Activated naive CD4-positive, alpha-beta T cell treated with anti-CD3 and anti-CD28 coated beads for 36 hours (primary cell): ENCODE results near the gene ASB5. TPM values are rescaled to one million over a fixed set of nuclear protein-coding genes. Genes with fewer than 3 reads are reported as not detected.

Experiments
- CTCF ChIA-PET: fragments of 350-600 bp; sonication (Branson Sonifier 250); formaldehyde crosslinking; loops from one replicate; lab custom pipeline; 2021; ENCODE audit warnings: antibody characterized with exemption; lab: Charles Lee
- DNase-seq: peaks from one replicate; pipeline ENCODE4 v3.0.0-alpha.2; 2020
- H3K27ac Mint-ChIP-seq: one replicate; pipeline ENCODE4 v1.8.0; 2021; ENCODE audit warnings: mild to moderate bottlenecking, mixed read lengths
- H3K27me3 Mint-ChIP-seq: one replicate; pipeline ENCODE4 v1.8.0; 2021; ENCODE audit warnings: low read depth, mixed read lengths
- H3K36me3 Mint-ChIP-seq: one replicate; pipeline ENCODE4 v1.8.0; 2021; ENCODE audit warnings: low read depth, mixed read lengths
- H3K4me1 Mint-ChIP-seq: one replicate; pipeline ENCODE4 v1.8.0; 2021; ENCODE audit warnings: low read depth, mixed read lengths
- H3K4me3 Mint-ChIP-seq: one replicate; pipeline ENCODE4 v1.8.0; 2021; ENCODE audit warnings: mild to moderate bottlenecking, moderate library complexity, mixed read lengths
- H3K9me3 Mint-ChIP-seq: one replicate; pipeline ENCODE4 v1.8.0; 2021; ENCODE audit warnings: mixed read lengths
- intact Hi-C: fragments of 100-400 bp; cut with micrococcal nuclease; formaldehyde crosslinking; loops from one replicate; pipeline ENCODE4 v1.15.1; 2023
- total RNA-seq, 2 experiments: library from RNA; stranded (reverse); gene quantifications; one replicate each; pipeline ENCODE4 v1.2.3, GENCODE V29; 2021

The ASB5 gene
- total RNA-seq, 2 experiments from 2014 or later, result not detected

DNA sequence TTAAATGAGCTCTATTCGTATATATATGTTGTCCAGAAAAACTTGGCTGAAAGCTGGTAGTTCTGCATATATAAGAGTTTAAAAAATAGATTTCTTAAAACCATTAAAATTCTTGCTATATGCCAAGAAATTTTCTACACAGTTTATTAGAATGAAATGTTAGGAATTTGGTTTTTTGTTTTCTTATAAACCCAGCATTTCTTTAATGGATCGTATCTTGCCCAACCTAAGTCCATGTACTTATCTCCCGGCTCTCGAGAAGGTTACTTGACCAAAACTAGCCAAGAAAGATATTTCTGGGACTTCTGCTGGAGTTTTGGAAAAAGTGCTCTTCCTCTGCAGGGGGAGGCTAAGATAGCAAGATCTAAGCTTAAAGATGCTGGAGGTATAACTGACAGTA, 4.7 kb upstream of the ASB5 start:
- CTCF ChIA-PET, result interaction anchor here (0.6 kb wide), 1 partner anchor 49 kb away, joined by 3 read pairs; no protein-coding TSS in a partner anchor
- Mint-ChIP-seq H3K9me3 (no peaks in the 10 kb centered on the region), H3K27me3 (peaks cover 7% of the 10 kb centered on the region), H3K4me3 (no peak overlapping the region), H3K4me1 (no peaks in the 10 kb centered on the region), H3K27ac (no peak overlapping the region), H3K36me3 (no peaks in the 10 kb centered on the region)
- DNase-seq, result no peak
- intact Hi-C loops, result no loop called here

DNA sequence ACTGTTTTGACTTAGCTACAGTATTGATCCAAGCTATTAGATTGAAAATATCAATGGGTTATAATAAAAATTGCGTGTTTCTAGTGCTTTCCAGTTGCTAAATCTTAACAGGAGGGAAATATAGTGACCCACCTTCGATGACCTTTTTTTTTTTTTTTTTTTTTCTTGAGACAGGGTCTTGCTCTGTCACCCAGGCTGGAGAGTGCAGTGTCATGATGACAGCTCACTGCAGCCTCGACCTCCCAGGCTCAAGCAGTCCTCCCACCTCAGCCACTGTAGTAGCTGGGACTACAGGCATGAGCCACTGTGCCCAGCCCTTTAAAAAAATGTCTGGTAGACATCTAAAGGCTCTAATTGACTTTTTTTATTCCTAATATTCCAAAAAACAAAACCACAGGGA, 3.8 kb upstream of the ASB5 start:
- Mint-ChIP-seq H3K27me3 (peaks cover 7% of the 10 kb centered on the region), H3K27ac (no peak overlapping the region), H3K9me3 (no peaks in the 10 kb centered on the region), H3K4me3 (no peak overlapping the region), H3K36me3 (no peaks in the 10 kb centered on the region), H3K4me1 (no peaks in the 10 kb centered on the region)
- intact Hi-C loops, result no loop called here
- DNase-seq, result no peak
- CTCF ChIA-PET, result interaction anchor here (0.7 kb wide), 1 partner anchor 286 kb away, joined by 4 read pairs; no protein-coding TSS in a partner anchor

- Mint-ChIP-seq H3K4me3 (no peak overlapping the region), H3K36me3 (no peaks in the 10 kb centered on the region), H3K9me3 (no peaks in the 10 kb centered on the region), H3K4me1 (no peaks in the 10 kb centered on the region), H3K27me3 (peaks cover 2% of the 10 kb centered on the region), H3K27ac (no peak overlapping the region)
- intact Hi-C loops, result no loop called here
- no peak for DNase-seq
- CTCF ChIA-PET, result no interaction called here
Observed at GRCh38 chr4:176271749-176272148, 2.7 kb upstream of the ASB5 start.

DNA sequence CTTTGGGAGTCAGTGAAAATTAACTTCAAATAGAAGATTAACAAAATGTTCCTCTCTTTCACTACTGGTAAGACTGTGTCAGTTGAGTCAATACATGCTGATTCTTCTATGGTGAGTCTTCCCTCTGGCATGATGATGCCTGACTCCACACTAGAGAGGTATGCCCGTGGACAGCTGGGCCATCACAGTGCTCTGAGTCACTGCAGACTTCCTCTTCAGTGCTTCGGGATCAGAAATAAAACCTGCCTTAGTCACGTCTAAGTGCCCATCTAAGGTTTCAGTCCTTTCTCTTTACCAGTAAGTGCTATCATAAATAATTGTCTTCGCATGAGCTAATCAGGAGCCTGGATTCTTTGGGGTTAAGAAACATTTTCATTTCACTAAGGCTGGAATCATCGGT, 1.6 kb upstream of the ASB5 start:
- CTCF ChIA-PET, result interaction anchor here (0.6 kb wide), 1 partner anchor 51 kb away, joined by 3 read pairs; no protein-coding TSS in a partner anchor
- Mint-ChIP-seq H3K27me3 (peaks cover 2% of the 10 kb centered on the region), H3K36me3 (no peaks in the 10 kb centered on the region), H3K4me3 (no peak overlapping the region), H3K27ac (no peak overlapping the region), H3K9me3 (no peaks in the 10 kb centered on the region), H3K4me1 (no peaks in the 10 kb centered on the region)
- no peak for DNase-seq
- intact Hi-C loops, result no loop called here

GRCh38 chr4:176266026-176266425, 3.0 kb downstream of the ASB5 start:
- no peak overlapping the region for H3K4me3 Mint-ChIP-seq
- intact Hi-C loops, result no loop called here
- H3K27me3 Mint-ChIP-seq, result no peaks in the 10 kb centered on the region
- no peaks in the 10 kb centered on the region for H3K9me3 Mint-ChIP-seq
- DNase-seq, result no peak
- CTCF ChIA-PET, result no interaction called here
- H3K27ac Mint-ChIP-seq, result no peak overlapping the region
- H3K36me3 Mint-ChIP-seq, result no peaks in the 10 kb centered on the region
- no peaks in the 10 kb centered on the region for H3K4me1 Mint-ChIP-seq

GRCh38 chr4:176262243-176262642, 6.8 kb downstream of the ASB5 start:
- H3K27me3 Mint-ChIP-seq, result no peaks in the 10 kb centered on the region
- H3K36me3 Mint-ChIP-seq, result no peaks in the 10 kb centered on the region
- H3K9me3 Mint-ChIP-seq, result no peaks in the 10 kb centered on the region
- CTCF ChIA-PET, result no interaction called here
- intact Hi-C loops, result no loop called here
- no peaks in the 10 kb centered on the region for H3K4me1 Mint-ChIP-seq
- DNase-seq, result no peak
- no peak overlapping the region for H3K4me3 Mint-ChIP-seq
- H3K27ac Mint-ChIP-seq, result no peak overlapping the region

DNA sequence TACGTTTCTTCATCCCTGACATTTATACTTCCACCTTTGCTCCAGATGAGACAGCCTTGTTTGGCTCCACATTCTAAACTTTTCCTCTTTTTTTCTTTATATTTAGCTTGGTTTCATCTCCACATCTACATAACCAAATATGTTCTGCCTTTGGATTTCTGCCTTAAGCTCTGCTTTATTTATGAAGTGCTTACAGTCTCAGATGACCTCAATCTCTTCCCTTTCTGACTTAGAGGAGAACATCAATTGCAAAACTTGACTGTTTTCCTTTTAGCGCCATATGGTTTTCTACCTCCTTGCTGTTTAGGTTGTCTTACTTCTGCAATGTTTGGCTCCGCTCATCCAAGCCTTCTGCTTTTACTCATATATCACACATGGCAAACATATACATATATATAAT, 7.5 kb downstream of the ASB5 start:
- H3K27me3 Mint-ChIP-seq, result no peaks in the 10 kb centered on the region
- no peak overlapping the region for H3K27ac Mint-ChIP-seq
- no peaks in the 10 kb centered on the region for H3K9me3 Mint-ChIP-seq
- DNase-seq, result no peak
- CTCF ChIA-PET, result no interaction called here
- no peak overlapping the region for H3K4me3 Mint-ChIP-seq
- no peaks in the 10 kb centered on the region for H3K4me1 Mint-ChIP-seq
- no peaks in the 10 kb centered on the region for H3K36me3 Mint-ChIP-seq
- intact Hi-C loops, result no loop called here

GRCh38 chr4:176261018-176261417, 8.0 kb downstream of the ASB5 start:
- DNase-seq, result no peak
- intact Hi-C loops, result no loop called here
- CTCF ChIA-PET, result no interaction called here
- Mint-ChIP-seq H3K27ac (no peak overlapping the region), H3K9me3 (no peaks in the 10 kb centered on the region), H3K4me3 (no peak overlapping the region), H3K4me1 (no peaks in the 10 kb centered on the region), H3K27me3 (no peaks in the 10 kb centered on the region), H3K36me3 (no peaks in the 10 kb centered on the region)

DNA sequence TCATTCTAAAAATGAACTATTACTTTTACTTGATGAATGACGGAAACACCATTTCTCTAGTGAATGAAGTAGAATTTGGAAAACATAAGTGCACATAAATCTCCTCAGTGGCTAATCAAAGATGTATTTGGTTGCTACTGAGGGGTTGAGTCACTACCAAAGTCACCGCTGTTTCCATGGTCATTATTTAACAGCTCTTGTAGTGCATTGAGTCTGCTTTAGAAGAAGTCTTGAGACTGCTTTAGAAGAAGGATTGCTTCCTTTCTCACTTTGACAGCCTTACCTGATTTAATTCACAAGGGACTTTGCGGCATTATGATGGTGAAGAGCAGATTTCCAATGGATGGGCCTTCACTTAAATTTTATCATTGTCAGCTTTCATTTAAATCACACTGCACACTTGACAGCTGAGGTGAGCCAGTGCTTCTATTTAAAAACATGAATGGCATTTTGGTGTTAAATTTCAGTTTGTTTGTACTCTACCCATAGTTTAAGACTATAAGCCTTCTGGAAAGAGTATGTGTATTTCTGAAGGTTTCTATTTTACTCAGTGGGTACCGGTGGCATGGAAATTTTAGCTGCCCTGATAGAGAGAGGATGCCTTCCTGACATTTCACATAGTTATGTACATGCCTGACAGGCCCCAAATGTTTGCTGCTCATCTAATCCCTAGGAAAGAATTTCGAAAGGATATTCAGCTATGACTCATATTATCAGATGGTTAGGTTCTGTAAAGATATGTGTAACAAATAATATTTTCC, 9.5 kb downstream of the ASB5 start:
- Mint-ChIP-seq H3K9me3 (no peaks in the 10 kb centered on the region), H3K4me1 (no peaks in the 10 kb centered on the region), H3K36me3 (no peaks in the 10 kb centered on the region), H3K4me3 (no peak overlapping the region), H3K27ac (no peak overlapping the region), H3K27me3 (peaks cover 4% of the 10 kb centered on the region)
- no peak for DNase-seq
- intact Hi-C loops, result no loop called here
- CTCF ChIA-PET, result no interaction called here

- Mint-ChIP-seq H3K9me3 (no peaks in the 10 kb centered on the region), H3K27ac (no peak overlapping the region), H3K36me3 (no peaks in the 10 kb centered on the region), H3K4me1 (no peaks in the 10 kb centered on the region), H3K4me3 (no peak overlapping the region), H3K27me3 (peaks cover 6% of the 10 kb centered on the region)
- CTCF ChIA-PET, result no interaction called here
- intact Hi-C loops, result no loop called here
- DNase-seq, result no peak
Observed at GRCh38 chr4:176258135-176258534, 10.9 kb downstream of the ASB5 start.

GRCh38 chr4:176256921-176257320, 12.1 kb downstream of the ASB5 start:
- H3K27ac Mint-ChIP-seq, result no peak overlapping the region
- H3K9me3 Mint-ChIP-seq, result no peaks in the 10 kb centered on the region
- intact Hi-C loops, result no loop called here
- CTCF ChIA-PET, result no interaction called here
- no peaks in the 10 kb centered on the region for H3K36me3 Mint-ChIP-seq
- no peak overlapping the region for H3K4me3 Mint-ChIP-seq
- no peaks in the 10 kb centered on the region for H3K4me1 Mint-ChIP-seq
- no peak for DNase-seq
- H3K27me3 Mint-ChIP-seq, result peaks cover 9% of the 10 kb centered on the region

DNA sequence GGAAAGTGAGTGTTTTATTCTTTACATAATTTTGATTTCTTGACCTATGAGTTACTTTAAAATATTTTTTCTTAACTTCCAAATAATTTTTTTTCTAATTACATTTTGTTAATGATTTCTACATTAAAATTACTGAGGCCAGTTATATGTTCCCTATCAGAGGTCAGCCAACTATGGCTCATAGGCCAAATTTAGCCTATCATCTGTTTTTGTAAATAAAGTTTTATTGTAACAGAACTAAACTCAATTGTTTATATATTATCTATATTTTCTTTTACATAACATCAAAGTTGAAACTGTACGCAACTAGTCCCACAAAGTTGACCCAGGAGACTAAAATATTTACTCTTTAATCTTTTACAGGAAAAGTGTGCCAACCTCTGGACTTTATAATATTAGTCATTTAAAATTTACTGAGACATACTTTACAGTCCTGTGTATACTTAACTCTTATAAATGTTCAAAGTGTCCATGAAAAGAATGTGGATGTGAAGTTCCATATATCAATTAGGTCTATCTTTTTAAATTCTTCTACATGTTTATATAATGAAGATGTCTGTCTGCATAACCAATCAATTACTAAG, 26.2 kb downstream of the ASB5 start:
- Mint-ChIP-seq H3K27me3 (peaks cover 5% of the 10 kb centered on the region), H3K9me3 (no peaks in the 10 kb centered on the region), H3K27ac (no peak overlapping the region), H3K4me3 (no peak overlapping the region), H3K4me1 (no peaks in the 10 kb centered on the region), H3K36me3 (no peaks in the 10 kb centered on the region)
- no peak for DNase-seq
- intact Hi-C loops, result no loop called here
- CTCF ChIA-PET, result no interaction called here

- H3K36me3 Mint-ChIP-seq, result no peaks in the 10 kb centered on the region
- H3K4me3 Mint-ChIP-seq, result no peak overlapping the region
- H3K27ac Mint-ChIP-seq, result no peak overlapping the region
- H3K27me3 Mint-ChIP-seq, result peaks cover 8% of the 10 kb centered on the region
- CTCF ChIA-PET, result interaction anchor here (0.6 kb wide), 1 partner anchor 202 kb away, joined by 3 read pairs; no protein-coding TSS in a partner anchor
- no peaks in the 10 kb centered on the region for H3K9me3 Mint-ChIP-seq
- intact Hi-C loops, result no loop called here
- no peak for DNase-seq
- no peaks in the 10 kb centered on the region for H3K4me1 Mint-ChIP-seq
Observed at GRCh38 chr4:176241703-176242102, 27.3 kb downstream of the ASB5 start.
